Endometrial microvascular endothelial cells (primary cell): ENCODE data around the gene NT5DC3. TPM values are rescaled to one million over a fixed set of nuclear protein-coding genes. Genes with fewer than 3 reads are reported as not detected.

Experiments
- in situ Hi-C: cut with HindIII; loops from 2 replicates; pipeline ENCODE4 v1.10.0; 2017; ENCODE audit warnings: low sequenced_read_pairs, low pct_unique_long_range_greater_than_20kb; ENCODE audit errors: inconsistent ontology term
- total RNA-seq: library from RNA; depleted of rRNA; stranded (reverse); fragments of >200 nt; gene quantifications from one replicate; pipeline ENCODE4 v1.2.3, GENCODE V29; 2015; ENCODE audit errors: inconsistent ontology term

Gene NT5DC3
- total RNA-seq, 1 donor from 2014 or later: 7.0 TPM

- in situ Hi-C loops: no loop called here
Measured at GRCh38 chr12:103772367-103773108, 68.5 kb downstream of the NT5DC3 start.

GRCh38 chr12:103771466-103771865 lies 69.6 kb downstream of the NT5DC3 start:
- in situ Hi-C loops: no loop called here

- in situ Hi-C loops: no loop called here
Measured at GRCh38 chr12:103769240-103769945, 71.6 kb downstream of the NT5DC3 start.

- in situ Hi-C loops: no loop called here
Measured at GRCh38 chr12:103768467-103769123, 72.4 kb downstream of the NT5DC3 start.

GRCh38 chr12:103766028-103766427 lies 75.0 kb downstream of the NT5DC3 start:
- in situ Hi-C loops: no loop called here

- in situ Hi-C loops: no loop called here
Measured at GRCh38 chr12:103765322-103765721, 75.7 kb downstream of the NT5DC3 start.

- in situ Hi-C loops: no loop called here
Measured at GRCh38 chr12:103762473-103762872, 78.6 kb downstream of the NT5DC3 start.

GRCh38 chr12:103758310-103759089 lies 82.5 kb downstream of the NT5DC3 start:
- in situ Hi-C loops: no loop called here

GRCh38 chr12:103757248-103757647 lies 83.8 kb downstream of the NT5DC3 start:
- in situ Hi-C loops: no loop called here

GRCh38 chr12:103756443-103756842 lies 84.6 kb downstream of the NT5DC3 start:
- in situ Hi-C loops: no loop called here

GRCh38 chr12:103755425-103755824 lies 85.6 kb downstream of the NT5DC3 start:
- in situ Hi-C loops: no loop called here

- in situ Hi-C loops: no loop called here
Measured at GRCh38 chr12:103751600-103751999, 89.4 kb downstream of the NT5DC3 start.

GRCh38 chr12:103751171-103751570 lies 89.9 kb downstream of the NT5DC3 start:
- in situ Hi-C loops: no loop called here

GRCh38 chr12:103748875-103749274 lies 92.2 kb downstream of the NT5DC3 start:
- in situ Hi-C loops: no loop called here

- in situ Hi-C loops: no loop called here
Measured at GRCh38 chr12:103748002-103748401, 93.0 kb downstream of the NT5DC3 start.

GRCh38 chr12:103745962-103746361 lies 95.1 kb downstream of the NT5DC3 start:
- in situ Hi-C loops: no loop called here

- in situ Hi-C loops: no loop called here
Measured at GRCh38 chr12:103743788-103744187, 97.2 kb downstream of the NT5DC3 start.

- in situ Hi-C loops: no loop called here
Measured at GRCh38 chr12:103742349-103742932, 98.6 kb downstream of the NT5DC3 start.

GRCh38 chr12:103737881-103738280 lies 103.2 kb downstream of the NT5DC3 start:
- in situ Hi-C loops: no loop called here
